ENCODE data around the gene TMEM272. TPM values are rescaled to one million over a fixed set of nuclear protein-coding genes. Genes with fewer than 3 reads are reported as not detected.

Gene TMEM272
- total RNA-seq, 8 experiments from 2014 or later, result 0.18 to 0.63 (median 0.29) TPM; not detected in 1

DNA sequence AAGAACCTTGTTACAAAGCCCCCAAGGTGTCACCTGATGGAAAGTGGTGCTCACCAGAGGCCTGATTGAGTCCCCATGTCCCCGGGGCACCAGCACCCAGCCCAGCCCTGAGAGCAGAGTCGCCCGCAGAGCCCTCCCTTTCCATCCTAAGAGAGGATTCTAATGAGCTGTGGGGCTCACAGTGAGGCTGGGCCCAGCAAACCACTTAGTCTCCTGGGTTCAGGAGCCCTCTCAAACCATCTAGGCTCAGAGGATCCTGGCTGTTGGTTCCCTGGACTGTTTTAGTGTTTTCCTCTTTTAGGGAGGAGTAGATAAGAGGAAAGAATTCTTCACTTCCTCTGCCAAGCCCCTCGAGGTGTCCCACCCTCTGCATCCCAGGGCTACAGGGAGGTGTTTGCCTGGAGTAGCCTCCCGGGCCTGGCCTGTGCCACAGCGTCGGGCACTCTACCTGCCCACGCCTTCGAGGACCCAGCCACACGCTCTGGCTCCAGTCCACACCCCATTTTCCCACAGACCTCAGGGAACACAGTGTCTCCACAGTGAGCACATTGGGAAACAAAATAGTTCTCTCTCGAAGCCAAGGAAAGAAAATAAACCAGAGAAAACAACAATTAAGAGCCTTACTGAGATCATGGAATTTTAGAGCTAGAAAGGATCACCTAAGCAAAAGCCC lies 75.4 kb downstream of the TMEM272 start:
- no peak overlapping the region for H3K4me3 ChIP-seq
- WGBS, 10 experiments, result 33 to 96% (median 83%) methylated on average over 1 to 8 of the region's 11 CpGs; no CpG with 5 or more reads in 3 of the 10 experiments
- peaks cover 0 to under 1% of the 10 kb centered on the region in 2 donors for H3K4me1 ChIP-seq (replicated peaks in 1 of 2)
- H3K27ac ChIP-seq, result no peak overlapping the region
- in situ Hi-C loops (cut with MboI; ENCODE audit: low pct_unique_long_range_greater_than_20kb in 2 of 9, low sequenced_read_pairs in 9 of 9, unreplicated experiment in 9 of 9), result loop anchor here in 1 of 9 experiments (25.0 kb wide), 1 partner anchor 332 kb away; no protein-coding TSS in a partner anchor
- no peak for ATAC-seq (replicated peaks in 6 of 8)

DNA sequence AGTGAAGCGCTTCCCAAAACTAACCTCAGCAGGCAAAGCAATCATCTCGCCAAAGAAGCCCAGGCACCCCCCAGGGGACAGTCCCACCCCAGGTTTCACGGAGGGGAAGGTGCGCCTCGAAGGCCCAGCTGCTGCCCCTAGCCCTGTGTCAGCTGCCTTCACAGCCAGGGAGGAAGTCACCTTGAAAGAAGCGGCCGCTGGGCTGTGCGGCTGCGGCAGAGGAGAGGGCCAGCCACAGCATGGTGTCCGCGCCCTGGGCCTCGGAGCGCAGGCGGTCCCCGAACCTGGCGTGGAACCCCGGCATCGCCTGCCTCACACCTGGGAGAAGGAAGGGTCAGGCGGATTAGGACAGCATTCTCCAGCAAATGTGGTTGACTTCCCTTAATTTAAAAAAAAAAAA lies 76.0 kb downstream of the TMEM272 start:
- 84 to 100% (median 94%) methylated on average over 4 to 15 of the region's 19 CpGs; no CpG with 5 or more reads in 4 of the 10 experiments for WGBS, 10 experiments
- no peak for ATAC-seq (replicated peaks in 6 of 8)
- H3K27ac ChIP-seq, result no peak overlapping the region

DNA sequence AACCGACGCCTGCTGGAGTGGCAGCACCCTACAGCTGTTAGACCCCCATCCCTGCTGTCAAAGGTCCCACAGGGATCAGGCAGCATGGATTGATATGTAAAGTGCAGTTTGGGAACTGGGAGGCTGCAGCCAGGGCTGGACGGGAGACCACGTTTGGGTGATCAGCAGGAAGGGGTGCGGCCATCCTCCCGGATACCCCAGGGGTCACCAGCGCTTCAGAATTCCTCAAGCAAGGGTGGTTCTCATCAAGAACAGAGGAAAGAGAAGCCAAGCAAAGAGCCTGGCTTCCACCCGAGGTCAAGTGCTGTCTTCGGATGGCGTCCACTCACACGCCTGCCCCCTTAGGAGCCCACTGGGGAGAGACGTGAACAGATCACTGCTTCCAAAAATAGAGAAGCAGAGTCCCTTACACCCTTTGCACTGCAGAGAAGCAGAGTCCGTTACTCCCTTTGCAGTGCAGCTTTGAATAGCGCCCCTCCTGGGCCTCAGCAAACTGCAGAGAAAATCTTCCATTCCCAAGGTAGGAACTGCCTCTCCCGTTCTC lies 76.5 kb downstream of the TMEM272 start:
- 58 to 87% (median 80%) methylated on average over 1 to 7 of the region's 15 CpGs; no CpG with 5 or more reads in 5 of the 10 experiments for WGBS, 10 experiments

More for the DNA sequence above, 76.0 kb downstream of the TMEM272 start:
- in situ Hi-C loops (cut with MboI; ENCODE audit: low pct_unique_long_range_greater_than_20kb in 2 of 9, low sequenced_read_pairs in 9 of 9, unreplicated experiment in 9 of 9), result loop anchor here in 1 of 9 experiments (25.0 kb wide), 1 partner anchor 332 kb away; no protein-coding TSS in a partner anchor
- H3K4me3 ChIP-seq, result no peak overlapping the region
- peaks cover 0 to 6% of the 10 kb centered on the region in 2 donors for H3K4me1 ChIP-seq (replicated peaks in 1 of 2)

DNA sequence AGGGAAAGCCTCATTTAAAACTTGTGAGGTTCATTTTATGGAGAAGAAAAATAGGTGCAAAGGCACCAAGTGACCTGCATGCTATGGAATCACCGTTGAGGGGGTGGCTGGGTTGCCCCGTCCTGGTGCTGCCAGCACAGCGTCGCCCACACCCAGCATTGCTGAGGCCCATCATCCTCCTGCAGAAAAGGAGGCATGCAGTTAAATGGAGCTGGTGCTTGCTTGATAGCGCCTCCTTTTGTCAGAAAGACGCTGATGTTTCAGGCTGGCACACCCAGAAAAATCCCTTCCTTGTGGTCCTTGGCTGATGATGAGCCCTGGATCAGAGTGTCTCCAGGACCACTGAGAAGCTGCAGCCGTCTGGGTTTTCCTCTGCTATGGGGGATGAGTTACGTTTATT lies 77.9 kb downstream of the TMEM272 start:
- 67 to 100% (median 92%) methylated on average over 1 to 5 of the region's 8 CpGs; no CpG with 5 or more reads in 4 of the 10 experiments for WGBS, 10 experiments
- in situ Hi-C loops (cut with MboI; ENCODE audit: low pct_unique_long_range_greater_than_20kb in 2 of 9, low sequenced_read_pairs in 9 of 9, unreplicated experiment in 9 of 9), result loop anchor here in 1 of 9 experiments (25.0 kb wide), 1 partner anchor 330 kb away; no protein-coding TSS in a partner anchor
- ATAC-seq (replicated peaks in 6 of 8), result no peak
- Histone ChIP-seq H3K27ac (no peak overlapping the region), H3K4me3 (no peak overlapping the region), H3K4me1 (replicated peaks in 1 of 2) (peaks cover 0 to 6% of the 10 kb centered on the region in 2 donors)

More for the DNA sequence above, 76.5 kb downstream of the TMEM272 start:
- Histone ChIP-seq H3K4me1 (replicated peaks in 1 of 2) (peaks cover 0 to 6% of the 10 kb centered on the region in 2 donors), H3K27ac (no peak overlapping the region), H3K4me3 (no peak overlapping the region)
- in situ Hi-C loops (cut with MboI; ENCODE audit: low pct_unique_long_range_greater_than_20kb in 2 of 9, low sequenced_read_pairs in 9 of 9, unreplicated experiment in 9 of 9), result loop anchor here in 1 of 9 experiments (25.0 kb wide), 1 partner anchor 331 kb away; no protein-coding TSS in a partner anchor
- peak in 2 of 8 experiments; percentile 12 to 33 for ATAC-seq (replicated peaks in 6 of 8)

DNA sequence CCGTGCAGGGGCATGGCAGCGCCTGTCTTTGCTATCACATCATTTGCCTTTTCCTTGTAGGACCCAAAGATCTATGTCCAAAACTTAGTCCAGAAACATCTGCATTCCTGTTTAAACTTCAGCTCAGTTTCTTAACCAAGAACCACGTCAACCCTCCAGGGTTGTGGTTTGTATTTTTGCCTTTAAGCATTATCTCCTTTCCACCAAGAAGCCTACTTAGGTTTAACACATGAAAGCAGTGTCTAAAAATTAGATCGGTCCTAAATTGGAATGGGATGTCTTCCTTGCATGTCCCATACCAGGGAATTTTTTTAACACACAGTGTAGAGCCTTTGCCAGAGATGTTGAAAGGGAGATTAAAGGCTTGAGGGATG lies 79.8 kb downstream of the TMEM272 start:
- WGBS, 10 experiments, result 0 to 100% (median 91%) methylated on average over 1 to 4 of the region's 4 CpGs; no CpG with 5 or more reads in 2 of the 10 experiments
- in situ Hi-C loops (cut with MboI; ENCODE audit: low pct_unique_long_range_greater_than_20kb in 2 of 9, low sequenced_read_pairs in 9 of 9, unreplicated experiment in 9 of 9), result loop anchor here in 1 of 9 experiments (25.0 kb wide), 1 partner anchor 328 kb away; no protein-coding TSS in a partner anchor
- ATAC-seq (replicated peaks in 6 of 8), result no peak
- H3K27ac ChIP-seq, result no peak overlapping the region
- no peak overlapping the region for H3K4me3 ChIP-seq
- peaks cover 0 to 6% of the 10 kb centered on the region in 2 donors for H3K4me1 ChIP-seq (replicated peaks in 1 of 2)

DNA sequence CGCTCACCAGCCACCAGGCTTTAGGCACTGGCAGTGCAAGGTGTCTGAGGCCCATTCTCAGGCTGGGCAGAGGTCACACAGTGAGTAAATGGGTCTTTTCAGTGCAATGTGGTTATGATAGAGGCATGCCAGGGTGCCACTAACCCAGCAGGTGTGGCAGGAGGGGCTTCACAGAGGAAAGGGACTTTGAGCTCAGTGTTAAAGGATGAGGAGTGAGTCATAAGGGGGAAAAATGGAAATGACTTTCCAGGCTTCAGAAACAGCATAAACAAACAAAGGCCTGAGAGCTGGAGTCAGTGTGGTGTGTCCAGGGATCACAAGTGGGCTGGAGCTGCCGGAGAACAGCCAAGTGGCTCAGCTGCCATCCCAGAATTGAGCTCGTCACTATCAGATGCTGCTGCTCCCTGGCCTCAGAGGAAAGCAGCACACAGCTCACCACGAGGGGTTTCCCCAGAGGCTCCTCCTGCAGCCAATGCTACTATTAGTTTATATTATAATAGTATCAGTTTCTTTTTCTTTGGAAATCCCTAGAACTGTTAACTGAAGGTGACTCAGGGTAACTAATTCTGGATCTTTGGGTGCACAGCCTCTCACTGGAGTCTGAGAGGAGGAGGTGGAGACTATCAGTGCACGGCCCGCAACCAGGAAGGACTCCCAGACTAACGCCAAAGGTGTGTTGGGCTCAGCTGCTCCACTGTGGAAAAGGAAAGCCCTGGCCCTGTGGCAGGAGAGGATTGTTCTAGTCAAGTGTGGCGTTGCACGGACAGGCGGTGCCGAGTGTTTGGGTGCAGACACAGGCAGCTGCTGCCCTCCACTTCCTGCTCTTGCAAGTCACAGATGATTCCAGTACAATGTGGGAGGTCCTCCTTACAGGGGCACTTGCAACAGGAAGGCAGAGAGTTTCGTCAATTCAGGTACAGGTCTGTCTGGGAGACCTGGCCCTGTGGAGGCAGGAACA lies 80.5 kb downstream of the TMEM272 start:
- no peak overlapping the region for H3K27ac ChIP-seq
- in situ Hi-C loops (cut with MboI; ENCODE audit: low pct_unique_long_range_greater_than_20kb in 2 of 9, low sequenced_read_pairs in 9 of 9, unreplicated experiment in 9 of 9), result loop anchor here in 1 of 9 experiments (25.0 kb wide), 1 partner anchor 327 kb away; no protein-coding TSS in a partner anchor
- H3K4me3 ChIP-seq, result no peak overlapping the region
- 20 to 100% (median 76%) methylated on average over 1 to 10 of the region's 12 CpGs; no CpG with 5 or more reads in 1 of the 10 experiments for WGBS, 10 experiments
- peaks cover 0 to 6% of the 10 kb centered on the region in 2 donors for H3K4me1 ChIP-seq (replicated peaks in 1 of 2)
- ATAC-seq (replicated peaks in 6 of 8), result peak; percentile 85 to 94 (median 91)

DNA sequence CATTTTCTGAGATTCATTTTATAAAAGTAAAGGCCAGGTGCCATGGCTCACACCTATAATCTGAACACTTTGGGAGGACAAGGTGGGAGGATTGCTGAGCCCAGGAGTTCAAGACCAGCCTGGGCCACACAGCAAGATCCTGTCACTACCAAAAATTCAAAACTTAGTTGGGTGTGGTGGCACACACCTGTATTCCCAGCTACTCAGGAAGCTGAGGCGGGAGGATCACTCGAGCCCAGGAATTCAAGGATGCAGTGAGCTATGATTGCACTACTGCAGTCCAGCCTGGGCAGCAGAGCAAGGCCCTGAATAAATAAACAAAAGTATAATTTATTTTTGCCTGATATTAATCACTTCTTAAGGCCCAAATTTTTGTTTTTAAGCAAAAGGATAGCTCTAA lies 81.5 kb downstream of the TMEM272 start:
- 20 to 100% (median 79%) methylated on average over 1 to 2 of the region's 2 CpGs; no CpG with 5 or more reads in 6 of the 10 experiments for WGBS, 10 experiments
- no peak for ATAC-seq (replicated peaks in 6 of 8)
- Histone ChIP-seq H3K4me3 (no peak overlapping the region), H3K4me1 (replicated peaks in 1 of 2) (peaks cover 0 to 6% of the 10 kb centered on the region in 2 donors), H3K27ac (no peak overlapping the region)
- in situ Hi-C loops (cut with MboI; ENCODE audit: low pct_unique_long_range_greater_than_20kb in 2 of 9, low sequenced_read_pairs in 9 of 9, unreplicated experiment in 9 of 9), result loop anchor here in 1 of 9 experiments (25.0 kb wide), 1 partner anchor 326 kb away; no protein-coding TSS in a partner anchor

Other genes starting within 250 kb of the TMEM272 start
- 1 to 10 TPM; 3.5 to 8.9 (median 5.2) TPM for gene DHRS12, start 41.0 kb downstream of the TMEM272 start, total RNA-seq
- under 1 TPM in 4 of 8 experiments, not detected in 4; 0.17 to 0.90 (median 0.28) TPM for gene CCDC70, start 16.8 kb upstream of the TMEM272 start, total RNA-seq
- gene ATP7B, start 166.3 kb upstream of the TMEM272 start, total RNA-seq, result 1 to 10 TPM in 7 of 8 experiments, under 1 TPM in 1; 0.97 to 7.3 (median 5.6) TPM
- 10 to 100 TPM; 15.7 to 31.7 (median 21.4) TPM for gene ALG11, start 167.2 kb upstream of the TMEM272 start, total RNA-seq
- 10 to 100 TPM; 14.2 to 23.5 (median 16.0) TPM for gene UTP14C, start 179.5 kb upstream of the TMEM272 start, total RNA-seq

Data from motor neuron (in vitro differentiated cells).